ENCODE data around the gene POLR2E.
A peak's percentile ranks its signal among the peaks of the same experiment; 100 is the strongest.

- TF ChIP-seq CTCF (IDR thresholded peaks at IDR 0.05) (no peak), POLR2AphosphoS5 (IDR thresholded peaks at IDR 0.05; ENCODE audit: low read depth, low read length) (peak; percentile 85), EP300 (IDR thresholded peaks at IDR 0.05; ENCODE audit: borderline replicate concordance in 1 of 2, low read depth in 1 of 2, low read length in 1 of 2) (no peak; a peak in 1 of 4 replicates), MXI1 (IDR thresholded peaks at IDR 0.05; ENCODE audit: low read depth, low read length) (0 out of 2 replicates have a peak, but pooled peaks have one; percentile 18), SIN3A (IDR thresholded peaks at IDR 0.05; ENCODE audit: borderline replicate concordance, low read depth, low read length) (peak; percentile 67; the same call in 1 of the 2 replicates), RAD21 (IDR thresholded peaks at IDR 0.05; ENCODE audit: low read length) (no peak), RCOR1 (IDR thresholded peaks at IDR 0.05; ENCODE audit: low read length) (no peak), GABPA (IDR thresholded peaks at IDR 0.05; ENCODE audit: low read depth) (no peak; the same call in 1 of the 2 replicates)
- TF ChIP-seq, protein P1, sequence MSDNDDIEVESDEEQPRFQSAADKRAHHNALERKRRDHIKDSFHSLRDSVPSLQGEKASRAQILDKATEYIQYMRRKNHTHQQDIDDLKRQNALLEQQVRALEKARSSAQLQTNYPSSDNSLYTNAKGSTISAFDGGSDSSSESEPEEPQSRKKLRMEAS (IDR thresholded peaks at IDR 0.05; ENCODE audit: low read depth), result peak; percentile 50; the same call in 1 of the 2 replicates
- TF ChIP-seq, protein P2, sequence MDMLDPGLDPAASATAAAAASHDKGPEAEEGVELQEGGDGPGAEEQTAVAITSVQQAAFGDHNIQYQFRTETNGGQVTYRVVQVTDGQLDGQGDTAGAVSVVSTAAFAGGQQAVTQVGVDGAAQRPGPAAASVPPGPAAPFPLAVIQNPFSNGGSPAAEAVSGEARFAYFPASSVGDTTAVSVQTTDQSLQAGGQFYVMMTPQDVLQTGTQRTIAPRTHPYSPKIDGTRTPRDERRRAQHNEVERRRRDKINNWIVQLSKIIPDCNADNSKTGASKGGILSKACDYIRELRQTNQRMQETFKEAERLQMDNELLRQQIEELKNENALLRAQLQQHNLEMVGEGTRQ (IDR thresholded peaks at IDR 0.05; ENCODE audit: borderline replicate concordance, low read depth, low read length), result no peak
Observed at GRCh38 chr19:1039646-1040475, 55.3 kb downstream of the POLR2E start, which contains the start of gene ABCA7.
